ENCODE data around the gene BANK1. TPM values are rescaled to one million over a fixed set of nuclear protein-coding genes. Genes with fewer than 3 reads are reported as not detected.

Gene BANK1
- polyA plus RNA-seq, 1 experiment = 0.40 TPM

DNA sequence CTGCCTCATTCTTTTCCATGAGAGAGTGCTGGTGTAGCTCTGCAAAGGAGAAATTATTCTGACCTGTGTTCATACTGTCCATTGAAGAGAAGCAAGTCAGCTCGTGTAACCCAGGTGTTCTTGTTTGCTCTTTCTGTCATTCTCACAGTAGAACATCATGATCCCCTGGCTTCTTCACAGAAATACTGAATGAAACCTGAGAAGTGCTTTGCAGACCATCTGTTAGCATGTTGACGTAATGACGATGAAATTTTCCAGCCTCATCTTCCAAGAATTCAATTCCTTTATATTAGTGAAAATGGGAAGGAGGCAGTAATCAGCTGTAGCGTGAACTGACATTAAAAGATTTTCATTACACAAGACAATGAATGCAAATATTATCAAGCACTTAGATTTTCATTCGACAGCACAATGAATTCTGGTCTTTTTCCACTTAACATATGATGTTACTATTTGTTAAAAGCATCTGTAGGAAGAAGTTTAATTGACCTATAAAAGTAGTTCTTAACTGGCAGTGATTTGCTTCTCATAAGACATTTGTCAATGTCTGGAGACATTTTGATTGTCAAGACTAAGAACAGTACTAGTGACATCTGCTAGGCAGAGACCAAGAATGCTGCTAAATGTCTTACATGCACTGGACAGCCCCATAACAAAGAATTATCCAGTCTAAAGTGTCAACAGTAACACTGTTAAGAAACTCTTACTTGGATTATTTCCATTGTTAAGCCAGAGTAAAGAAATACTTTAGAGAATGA, 246.3 kb downstream of the BANK1 start:
- H3K4me3 ChIP-seq (ENCODE audit: low read depth, low read length) = no peak overlapping the region
- POLR2A ChIA-PET = no interaction called here
- no peaks in the 10 kb centered on the region for H3K36me3 ChIP-seq (ENCODE audit: control insufficient read depth, insufficient read depth, low read length)
- no peaks in the 10 kb centered on the region for H3K27me3 ChIP-seq (ENCODE audit: control insufficient read depth, insufficient read depth, low read length)
- DNase-seq (ENCODE audit: low read depth) = peak; percentile 58
- no peak for TF ChIP-seq CTCF (IDR thresholded peaks at IDR 0.05; ENCODE audit: insufficient read depth, low read depth, low read length)
- CTCF ChIA-PET = no interaction called here

DNA sequence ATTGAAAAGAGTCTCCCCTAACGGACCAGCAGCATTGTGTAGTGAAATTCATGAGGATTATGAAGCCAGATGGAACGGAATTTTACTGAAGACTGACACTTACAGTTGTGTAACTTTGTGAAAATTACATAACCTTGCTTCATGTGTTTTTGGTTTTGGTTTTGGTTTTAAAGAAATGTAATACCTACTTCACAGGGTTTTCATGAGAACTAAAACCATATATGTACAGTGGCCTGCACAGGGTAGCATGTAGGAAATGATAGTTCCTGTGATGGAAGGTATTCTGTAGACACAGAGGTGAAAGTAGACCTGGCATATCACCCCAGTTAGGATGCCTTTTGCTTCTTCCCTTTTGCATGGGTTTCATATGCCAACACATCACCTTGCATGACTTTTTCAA, 247.0 kb downstream of the BANK1 start:
- DNase-seq (ENCODE audit: low read depth) = no peak
- CTCF ChIA-PET = no interaction called here
- POLR2A ChIA-PET = no interaction called here
- no peak for TF ChIP-seq CTCF (IDR thresholded peaks at IDR 0.05; ENCODE audit: insufficient read depth, low read depth, low read length)
- Histone ChIP-seq H3K27me3 (ENCODE audit: control insufficient read depth, insufficient read depth, low read length) (no peaks in the 10 kb centered on the region), H3K36me3 (ENCODE audit: control insufficient read depth, insufficient read depth, low read length) (no peaks in the 10 kb centered on the region), H3K4me3 (ENCODE audit: low read depth, low read length) (no peak overlapping the region)

GRCh38 chr4:102042871-102043802, 252.6 kb downstream of the BANK1 start:
- ChIA-PET CTCF (no interaction called here), POLR2A (interaction anchor here (0.7 kb wide), 1 partner anchor 106 kb away, joined by 3 read pairs; no protein-coding TSS in a partner anchor)
- DNase-seq (ENCODE audit: low read depth) = peak; percentile 65
- no peak for TF ChIP-seq CTCF (IDR thresholded peaks at IDR 0.05; ENCODE audit: insufficient read depth, low read depth, low read length)
- Histone ChIP-seq H3K36me3 (ENCODE audit: control insufficient read depth, insufficient read depth, low read length) (no peaks in the 10 kb centered on the region), H3K27me3 (ENCODE audit: control insufficient read depth, insufficient read depth, low read length) (no peaks in the 10 kb centered on the region), H3K4me3 (ENCODE audit: low read depth, low read length) (no peak overlapping the region)

- Histone ChIP-seq H3K4me3 (ENCODE audit: low read depth, low read length) (no peak overlapping the region), H3K27me3 (ENCODE audit: control insufficient read depth, insufficient read depth, low read length) (no peaks in the 10 kb centered on the region), H3K36me3 (ENCODE audit: control insufficient read depth, insufficient read depth, low read length) (no peaks in the 10 kb centered on the region)
- ChIA-PET POLR2A (no interaction called here), CTCF (interaction anchor here (0.9 kb wide), 1 partner anchor 1052 kb away, joined by 3 read pairs; the partner anchor contains the start of gene BDH2)
- no peak for DNase-seq (ENCODE audit: low read depth)
- TF ChIP-seq CTCF (IDR thresholded peaks at IDR 0.05; ENCODE audit: insufficient read depth, low read depth, low read length) = no peak
Measured at GRCh38 chr4:102047616-102048015, 257.1 kb downstream of the BANK1 start.

DNA sequence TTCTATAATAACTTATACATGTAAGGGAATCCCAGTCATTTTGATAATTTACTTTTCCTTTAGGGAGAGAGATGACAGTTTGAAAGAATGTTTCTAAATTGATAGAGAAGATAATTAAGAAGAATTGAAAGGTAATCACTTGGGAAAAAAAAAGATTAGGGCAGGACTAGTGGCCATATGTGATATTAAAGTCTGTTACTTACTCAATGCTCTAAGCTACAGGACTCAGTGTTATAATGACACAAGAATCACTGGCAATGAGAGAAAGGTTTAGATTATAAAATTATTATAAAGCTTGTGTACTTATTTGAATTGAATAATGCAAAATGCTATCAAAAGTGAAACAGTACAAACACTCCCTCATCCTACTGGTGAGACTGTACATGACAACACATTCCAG, 265.3 kb downstream of the BANK1 start:
- CTCF ChIA-PET = no interaction called here
- Histone ChIP-seq H3K36me3 (ENCODE audit: control insufficient read depth, insufficient read depth, low read length) (no peaks in the 10 kb centered on the region), H3K4me3 (ENCODE audit: low read depth, low read length) (no peak overlapping the region), H3K27me3 (ENCODE audit: control insufficient read depth, insufficient read depth, low read length) (no peaks in the 10 kb centered on the region)
- DNase-seq (ENCODE audit: low read depth) = no peak
- TF ChIP-seq CTCF (IDR thresholded peaks at IDR 0.05; ENCODE audit: insufficient read depth, low read depth, low read length) = no peak
- POLR2A ChIA-PET = no interaction called here
